SK-N-SH treated with all-trans-retinoic acid at 6 μM for 48 hours (cell line): ENCODE data around the gene TFCP2L1.
A peak's percentile ranks its signal among the peaks of the same experiment; 100 is the strongest.

Experiments used
- ATAC-seq: fragments of 200-7000 bp; cut with Tn5 transposase; 3 replicates; pipeline ENCODE4 v1.9.1; 2020; ENCODE audit warnings: mild to moderate bottlenecking, moderate library complexity
- ARNTL ChIP-seq: fragments of 450-650 bp; formaldehyde crosslinking; IDR thresholded peaks from 2 replicates; pipeline ENCODE4 v1.5.0; 2020; ENCODE audit warnings: low read depth, mild to moderate bottlenecking, moderate library complexity, borderline replicate concordance
- BACH2 ChIP-seq: fragments of 250-450 bp; sonication (Bioruptor Pico); IDR thresholded peaks from 2 replicates; pipeline ENCODE4 v1.9.0; 2021; ENCODE audit warnings: mild to moderate bottlenecking, borderline replicate concordance
- ESRRG ChIP-seq: fragments of 250-450 bp; sonication (Bioruptor Pico); IDR thresholded peaks from 2 replicates; pipeline ENCODE4 v1.6.1; 2021; ENCODE audit warnings: mild to moderate bottlenecking
- ISL1 ChIP-seq: fragments of 250-450 bp; sonication (Bioruptor Pico); IDR thresholded peaks from 2 replicates; pipeline ENCODE4 v2.1.2; 2022; ENCODE audit warnings: mild to moderate bottlenecking, moderate library complexity
- OSR1 ChIP-seq: fragments of 250-450 bp; sonication (Bioruptor Pico); IDR thresholded peaks from 2 replicates; pipeline ENCODE4 v1.8.0; 2022; ENCODE audit warnings: moderate library complexity, mild to moderate bottlenecking, inconsistent platforms
- POU6F1 ChIP-seq: fragments of 250-450 bp; sonication (Bioruptor Pico); IDR thresholded peaks from 2 replicates; pipeline ENCODE4 v1.8.0; 2021; ENCODE audit warnings: low read depth, mild to moderate bottlenecking, moderate library complexity, borderline replicate concordance
- RARB ChIP-seq: fragments of 250-450 bp; sonication (Bioruptor Pico); IDR thresholded peaks from 2 replicates; pipeline ENCODE4 v1.8.0; 2021; ENCODE audit warnings: mild to moderate bottlenecking, moderate library complexity
- SNAI2 ChIP-seq: fragments of 250-450 bp; sonication (Bioruptor Pico); IDR thresholded peaks from 2 replicates; pipeline ENCODE4 v1.5.0; 2020; ENCODE audit warnings: mild to moderate bottlenecking, moderate library complexity
- TCF4 ChIP-seq: fragments of 250-450 bp; sonication (Bioruptor Pico); IDR thresholded peaks from 2 replicates; pipeline ENCODE4 v1.8.0; 2021; ENCODE audit warnings: mild to moderate bottlenecking, moderate library complexity, borderline replicate concordance
- TOX ChIP-seq: fragments of 250-450 bp; sonication (Bioruptor Pico); IDR thresholded peaks from 2 replicates; pipeline ENCODE4 v1.8.0; 2021; ENCODE audit warnings: mild to moderate bottlenecking, moderate library complexity, borderline replicate concordance
- ZC3H10 ChIP-seq: fragments of 250-450 bp; sonication (Bioruptor Pico); IDR thresholded peaks from 2 replicates; pipeline ENCODE4 v1.5.1; 2021; ENCODE audit warnings: mild to moderate bottlenecking, moderate library complexity
- ZFP3 ChIP-seq: fragments of 250-450 bp; sonication (Bioruptor Pico); IDR thresholded peaks from 2 replicates; pipeline ENCODE4 v1.5.0; 2020; ENCODE audit warnings: mild to moderate bottlenecking, moderate library complexity
- ZFP30 ChIP-seq: fragments of 450-650 bp; formaldehyde crosslinking; IDR thresholded peaks from 2 replicates; pipeline ENCODE4 v1.5.0; 2022; ENCODE audit warnings: mild to moderate bottlenecking, moderate library complexity
- ZNF565 ChIP-seq: fragments of 450-650 bp; formaldehyde crosslinking; conservative IDR thresholded peaks from 2 replicates; pipeline ENCODE4 v1.5.0; 2020; ENCODE audit warnings: low read depth, mild to moderate bottlenecking, moderate library complexity
- ZNF8 ChIP-seq: fragments of 450-650 bp; formaldehyde crosslinking; IDR thresholded peaks from 2 replicates; pipeline ENCODE4 v1.5.0; 2020; ENCODE audit warnings: mild to moderate bottlenecking, moderate library complexity
- TF ChIP-seq, protein P1 (sequence below): fragments of 250-450 bp; sonication (Bioruptor Pico); IDR thresholded peaks from 2 replicates; pipeline ENCODE4 v1.5.1; 2021; ENCODE audit warnings: mild to moderate bottlenecking, moderate library complexity
- TF ChIP-seq, protein P2 (sequence below): fragments of 250-450 bp; sonication (Bioruptor Pico); IDR thresholded peaks from 2 replicates; pipeline ENCODE4 v1.5.0; 2020; ENCODE audit warnings: mild to moderate bottlenecking, moderate library complexity

The TFCP2L1 gene

DNA sequence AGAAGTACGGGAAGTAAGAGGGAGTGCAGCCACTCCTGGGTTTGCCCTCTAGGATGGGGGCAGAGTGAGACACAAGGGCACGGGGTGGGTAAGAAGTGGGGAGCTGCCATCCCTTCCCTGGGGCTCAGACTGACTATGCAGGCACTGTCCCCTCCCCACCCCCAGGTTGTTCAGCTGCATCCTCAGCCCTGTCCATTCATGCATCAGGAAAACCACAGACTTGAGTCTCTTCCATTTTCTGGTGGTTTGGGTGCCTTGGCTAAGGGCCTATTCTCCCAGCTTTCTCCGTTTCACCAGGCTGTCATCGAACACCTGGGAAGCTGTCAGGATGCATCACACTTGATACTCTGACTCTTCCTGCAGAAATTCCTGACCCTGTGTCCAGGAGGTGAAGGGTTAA is 111.9 kb downstream of the TFCP2L1 start:
- no peak for ATAC-seq
- TF ChIP-seq BACH2 (CRISPR knock-in tag), result no peak
- TF ChIP-seq, protein P1, sequence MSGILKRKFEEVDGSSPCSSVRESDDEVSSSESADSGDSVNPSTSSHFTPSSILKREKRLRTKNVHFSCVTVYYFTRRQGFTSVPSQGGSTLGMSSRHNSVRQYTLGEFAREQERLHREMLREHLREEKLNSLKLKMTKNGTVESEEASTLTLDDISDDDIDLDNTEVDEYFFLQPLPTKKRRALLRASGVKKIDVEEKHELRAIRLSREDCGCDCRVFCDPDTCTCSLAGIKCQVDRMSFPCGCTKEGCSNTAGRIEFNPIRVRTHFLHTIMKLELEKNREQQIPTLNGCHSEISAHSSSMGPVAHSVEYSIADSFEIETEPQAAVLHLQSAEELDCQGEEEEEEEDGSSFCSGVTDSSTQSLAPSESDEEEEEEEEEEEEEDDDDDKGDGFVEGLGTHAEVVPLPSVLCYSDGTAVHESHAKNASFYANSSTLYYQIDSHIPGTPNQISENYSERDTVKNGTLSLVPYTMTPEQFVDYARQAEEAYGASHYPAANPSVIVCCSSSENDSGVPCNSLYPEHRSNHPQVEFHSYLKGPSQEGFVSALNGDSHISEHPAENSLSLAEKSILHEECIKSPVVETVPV, result no peak
- TF ChIP-seq, protein P2, sequence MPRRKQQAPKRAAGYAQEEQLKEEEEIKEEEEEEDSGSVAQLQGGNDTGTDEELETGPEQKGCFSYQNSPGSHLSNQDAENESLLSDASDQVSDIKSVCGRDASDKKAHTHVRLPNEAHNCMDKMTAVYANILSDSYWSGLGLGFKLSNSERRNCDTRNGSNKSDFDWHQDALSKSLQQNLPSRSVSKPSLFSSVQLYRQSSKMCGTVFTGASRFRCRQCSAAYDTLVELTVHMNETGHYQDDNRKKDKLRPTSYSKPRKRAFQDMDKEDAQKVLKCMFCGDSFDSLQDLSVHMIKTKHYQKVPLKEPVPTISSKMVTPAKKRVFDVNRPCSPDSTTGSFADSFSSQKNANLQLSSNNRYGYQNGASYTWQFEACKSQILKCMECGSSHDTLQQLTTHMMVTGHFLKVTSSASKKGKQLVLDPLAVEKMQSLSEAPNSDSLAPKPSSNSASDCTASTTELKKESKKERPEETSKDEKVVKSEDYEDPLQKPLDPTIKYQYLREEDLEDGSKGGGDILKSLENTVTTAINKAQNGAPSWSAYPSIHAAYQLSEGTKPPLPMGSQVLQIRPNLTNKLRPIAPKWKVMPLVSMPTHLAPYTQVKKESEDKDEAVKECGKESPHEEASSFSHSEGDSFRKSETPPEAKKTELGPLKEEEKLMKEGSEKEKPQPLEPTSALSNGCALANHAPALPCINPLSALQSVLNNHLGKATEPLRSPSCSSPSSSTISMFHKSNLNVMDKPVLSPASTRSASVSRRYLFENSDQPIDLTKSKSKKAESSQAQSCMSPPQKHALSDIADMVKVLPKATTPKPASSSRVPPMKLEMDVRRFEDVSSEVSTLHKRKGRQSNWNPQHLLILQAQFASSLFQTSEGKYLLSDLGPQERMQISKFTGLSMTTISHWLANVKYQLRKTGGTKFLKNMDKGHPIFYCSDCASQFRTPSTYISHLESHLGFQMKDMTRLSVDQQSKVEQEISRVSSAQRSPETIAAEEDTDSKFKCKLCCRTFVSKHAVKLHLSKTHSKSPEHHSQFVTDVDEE (CRISPR knock-in tag), result no peak

- ATAC-seq, result no peak
- TF ChIP-seq ESRRG (CRISPR knock-in tag) (no peak), TCF4 (CRISPR knock-in tag) (no peak), POU6F1 (CRISPR knock-in tag) (no peak), TOX (CRISPR knock-in tag) (no peak)
- TF ChIP-seq, protein P1, result no peak
Measured at GRCh38 chr2:121172456-121172855, 112.5 kb downstream of the TFCP2L1 start.

- TF ChIP-seq ZFP30 (CRISPR knock-in tag) (no peak), ZFP3 (CRISPR knock-in tag) (no peak), TCF4 (CRISPR knock-in tag) (peak; percentile 48; the same call in 1 of the 2 replicates), ZNF565 (CRISPR knock-in tag) (no peak)
- no peak for ATAC-seq
Measured at GRCh38 chr2:121171625-121172119, 113.3 kb downstream of the TFCP2L1 start.

GRCh38 chr2:121170577-121170976 is 114.4 kb downstream of the TFCP2L1 start:
- TF ChIP-seq POU6F1 (CRISPR knock-in tag), result no peak
- TF ChIP-seq ISL1 (CRISPR knock-in tag), result no peak
- TF ChIP-seq ZNF8, result no peak
- no peak for TF ChIP-seq OSR1 (CRISPR knock-in tag)
- TF ChIP-seq ZFP30 (CRISPR knock-in tag), result no peak
- TF ChIP-seq, protein P1, result no peak
- no peak for TF ChIP-seq ARNTL (CRISPR knock-in tag)
- TF ChIP-seq ZC3H10, result no peak
- TF ChIP-seq RARB, result no peak
- no peak for TF ChIP-seq SNAI2 (CRISPR knock-in tag)
- no peak for ATAC-seq
